ENCODE measurements around the gene MYOD1. TPM values are rescaled to one million over a fixed set of nuclear protein-coding genes. Genes with fewer than 3 reads are reported as not detected.
A peak's percentile ranks its signal among the peaks of the same experiment; 100 is the strongest.

MYOD1 gene
- total and polyA plus RNA-seq, 8 donors = not detected

DNA sequence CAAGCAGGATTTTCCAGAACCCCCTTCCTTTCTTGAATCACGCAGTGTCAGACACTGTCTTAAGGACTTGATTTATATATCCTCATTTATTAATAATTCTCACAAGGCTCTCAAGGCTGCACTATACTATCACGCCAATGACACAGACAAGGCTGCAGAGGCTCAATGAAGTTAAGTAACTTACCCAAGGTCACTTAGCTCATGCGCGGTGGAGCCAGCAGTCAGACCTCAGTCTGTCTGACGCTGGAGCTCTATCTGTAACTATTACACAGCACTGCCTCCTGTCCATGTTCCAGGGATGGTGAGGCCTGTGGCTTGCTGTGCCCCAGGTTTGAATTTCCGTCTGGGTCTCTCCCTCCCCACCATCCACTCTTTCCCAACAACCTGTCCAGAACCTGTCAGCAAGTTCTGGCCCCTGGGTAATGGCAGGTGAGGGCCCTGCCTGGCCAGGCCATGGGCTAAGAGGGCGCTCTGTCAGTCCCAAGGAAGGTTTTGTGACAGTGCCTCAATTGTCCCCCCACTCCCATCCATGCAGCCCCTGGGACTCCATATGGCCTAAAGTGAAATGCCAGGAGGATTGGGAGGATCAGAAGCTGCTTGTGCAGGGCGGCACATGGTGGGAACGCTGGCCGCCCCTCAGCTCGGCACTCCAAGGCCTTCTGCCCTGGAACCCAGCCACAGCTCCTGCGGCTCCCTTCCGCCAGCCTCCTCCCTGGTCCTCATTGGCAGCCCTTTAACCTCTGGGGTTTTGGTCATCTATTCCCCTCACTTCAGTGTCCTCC, 23.8 kb downstream of the MYOD1 start:
- Histone ChIP-seq H3K27me3 (peaks cover 3 to 58% of the 10 kb centered on the region in 2 donors), H3K4me3 (no peak overlapping the region), H3K4me1 (no peaks in the 10 kb centered on the region), H3K9me3 (no peaks in the 10 kb centered on the region), H3K27ac (no peak overlapping the region), H3K36me3 (no peaks in the 10 kb centered on the region)
- DNase-seq = peak in 2 of 4 donors; percentile 8 to 37
- ATAC-seq = no peak
- intact Hi-C loops (cut with DNase I) = no loop called here
- TF ChIP-seq, protein P1, sequence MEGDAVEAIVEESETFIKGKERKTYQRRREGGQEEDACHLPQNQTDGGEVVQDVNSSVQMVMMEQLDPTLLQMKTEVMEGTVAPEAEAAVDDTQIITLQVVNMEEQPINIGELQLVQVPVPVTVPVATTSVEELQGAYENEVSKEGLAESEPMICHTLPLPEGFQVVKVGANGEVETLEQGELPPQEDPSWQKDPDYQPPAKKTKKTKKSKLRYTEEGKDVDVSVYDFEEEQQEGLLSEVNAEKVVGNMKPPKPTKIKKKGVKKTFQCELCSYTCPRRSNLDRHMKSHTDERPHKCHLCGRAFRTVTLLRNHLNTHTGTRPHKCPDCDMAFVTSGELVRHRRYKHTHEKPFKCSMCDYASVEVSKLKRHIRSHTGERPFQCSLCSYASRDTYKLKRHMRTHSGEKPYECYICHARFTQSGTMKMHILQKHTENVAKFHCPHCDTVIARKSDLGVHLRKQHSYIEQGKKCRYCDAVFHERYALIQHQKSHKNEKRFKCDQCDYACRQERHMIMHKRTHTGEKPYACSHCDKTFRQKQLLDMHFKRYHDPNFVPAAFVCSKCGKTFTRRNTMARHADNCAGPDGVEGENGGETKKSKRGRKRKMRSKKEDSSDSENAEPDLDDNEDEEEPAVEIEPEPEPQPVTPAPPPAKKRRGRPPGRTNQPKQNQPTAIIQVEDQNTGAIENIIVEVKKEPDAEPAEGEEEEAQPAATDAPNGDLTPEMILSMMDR (IDR thresholded peaks at IDR 0.05) = no peak

DNA sequence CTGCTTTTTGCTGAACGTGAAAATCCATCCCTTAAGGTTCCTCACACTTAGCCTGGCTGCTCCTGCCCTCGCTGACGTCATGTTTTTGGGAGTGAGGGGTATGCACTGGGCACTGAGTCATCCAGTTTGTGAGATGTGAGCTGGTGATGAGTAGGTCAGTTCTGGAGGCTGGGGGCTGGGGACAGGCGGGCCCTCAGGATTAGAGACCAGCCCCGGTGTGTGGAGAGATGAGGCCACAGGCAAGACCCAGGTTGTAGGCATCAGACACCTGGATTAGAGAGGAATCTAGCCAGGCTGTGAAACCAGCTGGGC, 24.4 kb downstream of the MYOD1 start:
- H3K27me3 ChIP-seq = peaks cover 0 to 58% of the 10 kb centered on the region in 2 donors
- ATAC-seq = no peak
- H3K27ac ChIP-seq = no peak overlapping the region
- H3K9me3 ChIP-seq = no peaks in the 10 kb centered on the region
- H3K4me1 ChIP-seq = no peaks in the 10 kb centered on the region
- H3K4me3 ChIP-seq = no peak overlapping the region
- intact Hi-C loops (cut with DNase I) = no loop called here
- TF ChIP-seq, protein P1 (IDR thresholded peaks at IDR 0.05) = no peak
- DNase-seq = no peak
- H3K36me3 ChIP-seq = no peaks in the 10 kb centered on the region

DNA sequence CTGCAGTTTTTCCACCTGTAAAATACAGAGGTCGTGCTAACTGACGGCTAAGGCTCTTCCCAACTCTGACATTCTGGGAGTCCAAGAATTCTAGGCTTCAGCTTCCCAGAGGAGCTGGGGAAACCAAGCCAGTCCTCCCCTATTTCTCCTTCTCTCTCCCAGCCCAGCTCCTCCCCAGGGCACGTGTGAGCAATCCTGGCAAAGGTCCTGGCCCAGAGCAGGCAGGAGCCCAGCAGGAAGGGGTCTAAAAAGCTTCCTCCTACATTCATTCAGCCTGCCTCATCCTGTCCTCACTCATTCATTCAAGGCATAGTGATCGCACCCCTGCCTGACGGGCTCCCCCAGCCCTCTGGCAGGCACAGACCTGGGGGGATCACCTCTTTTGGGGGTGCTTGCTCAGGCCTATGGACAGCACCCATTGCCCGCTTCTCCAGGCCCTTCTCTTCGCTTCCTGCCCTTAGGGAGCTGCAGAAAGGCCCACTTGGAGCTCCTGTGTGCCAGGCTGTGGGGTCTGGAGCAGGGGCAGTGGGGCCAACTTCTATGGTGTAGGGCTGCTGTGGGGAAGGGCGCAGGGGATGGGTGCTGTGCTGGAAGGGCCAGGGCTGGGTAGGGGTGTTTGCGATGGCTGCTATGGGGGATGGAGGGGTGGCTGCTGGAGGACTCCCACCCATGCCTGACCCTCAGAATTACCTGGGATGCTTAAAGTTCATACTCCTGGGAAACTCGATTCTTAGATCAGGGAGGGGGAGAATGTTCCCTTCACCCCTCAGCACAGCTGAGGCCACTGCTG, 25.0 kb downstream of the MYOD1 start:
- H3K4me1 ChIP-seq = no peaks in the 10 kb centered on the region
- intact Hi-C loops (cut with DNase I) = no loop called here
- no peaks in the 10 kb centered on the region for H3K36me3 ChIP-seq
- ATAC-seq (no peak), DNase-seq (peak in 2 of 4 donors; percentile 23 to 43)
- H3K4me3 ChIP-seq = no peak overlapping the region
- no peaks in the 10 kb centered on the region for H3K9me3 ChIP-seq
- peaks cover 0 to 54% of the 10 kb centered on the region in 2 donors for H3K27me3 ChIP-seq
- TF ChIP-seq, protein P1 (IDR thresholded peaks at IDR 0.05) = no peak
- H3K27ac ChIP-seq = no peak overlapping the region

DNA sequence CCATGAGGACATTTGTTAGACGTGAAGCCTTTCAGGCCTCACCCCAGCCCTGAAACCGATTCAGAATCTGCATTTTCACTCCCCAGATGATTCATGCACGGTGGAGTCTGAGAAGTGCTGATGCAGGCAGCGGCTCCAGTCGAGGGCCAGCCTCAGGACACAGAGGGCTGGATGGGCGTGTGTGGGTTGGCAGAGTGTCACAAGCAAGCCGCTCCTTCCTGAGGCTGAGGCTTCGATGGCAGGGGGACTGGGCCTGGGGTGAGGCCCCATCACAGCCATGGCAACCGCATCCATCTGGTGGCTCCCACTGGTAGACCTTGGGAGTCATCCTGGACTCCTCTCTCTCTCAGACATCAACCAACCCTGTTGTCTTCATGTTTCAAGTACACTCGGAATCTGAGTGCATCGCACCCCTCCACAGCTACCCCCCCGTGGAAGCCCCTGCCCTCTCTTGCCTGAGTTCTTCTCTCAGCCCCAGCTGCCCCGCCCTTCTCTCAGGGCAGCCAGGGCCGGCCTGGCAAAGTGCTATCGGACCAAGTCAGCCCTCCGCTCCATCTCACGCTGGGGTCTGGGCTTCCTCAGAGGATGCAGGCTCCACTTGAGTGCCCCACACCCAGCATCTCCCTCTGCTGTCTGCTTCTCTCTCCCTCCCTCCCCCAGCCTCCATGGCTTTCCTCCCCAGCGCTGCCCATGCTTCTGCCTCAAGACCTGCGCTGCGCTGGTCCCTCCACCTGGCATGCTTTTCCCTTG, 25.8 kb downstream of the MYOD1 start:
- TF ChIP-seq, protein P1 (IDR thresholded peaks at IDR 0.05) = no peak
- DNase-seq (peak in 2 of 4 donors; percentile 25 to 58), ATAC-seq (no peak)
- Histone ChIP-seq H3K4me3 (no peak overlapping the region), H3K27me3 (peaks cover 0 to 46% of the 10 kb centered on the region in 2 donors), H3K36me3 (no peaks in the 10 kb centered on the region), H3K9me3 (no peaks in the 10 kb centered on the region), H3K4me1 (no peaks in the 10 kb centered on the region), H3K27ac (no peak overlapping the region)
- intact Hi-C loops (cut with DNase I) = no loop called here

DNA sequence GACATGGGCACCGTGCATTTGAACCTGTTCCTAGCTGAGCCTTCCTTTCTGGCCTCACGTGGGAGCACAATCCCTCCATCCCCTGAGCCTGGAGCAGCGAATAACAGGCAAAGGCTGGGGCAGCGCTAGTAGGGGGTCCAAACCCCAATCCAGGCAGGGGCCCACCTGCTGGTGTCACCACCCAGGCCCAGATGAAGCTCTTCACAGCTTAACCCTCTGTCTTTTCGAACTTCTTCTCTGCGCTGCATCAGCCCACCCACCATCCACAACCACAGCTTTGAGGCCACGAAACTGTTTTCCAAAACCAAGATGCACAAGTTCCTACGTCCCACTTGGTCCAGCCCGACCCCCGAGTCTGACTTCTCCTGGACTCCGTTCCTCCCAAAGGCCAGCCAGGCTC, 26.7 kb downstream of the MYOD1 start:
- TF ChIP-seq, protein P1 (IDR thresholded peaks at IDR 0.05) = no peak
- Histone ChIP-seq H3K4me3 (no peak overlapping the region), H3K4me1 (no peaks in the 10 kb centered on the region), H3K36me3 (no peaks in the 10 kb centered on the region), H3K9me3 (no peaks in the 10 kb centered on the region), H3K27me3 (peaks cover 0 to 38% of the 10 kb centered on the region in 2 donors), H3K27ac (no peak overlapping the region)
- no peak for ATAC-seq
- intact Hi-C loops (cut with DNase I) = no loop called here
- DNase-seq = peak in 2 of 4 donors; percentile 12 to 39

Measured in left lung (tissue), 10 donors.